GM08714 (cell line): Measurements from ENCODE around the gene BABAM1.
A peak's percentile ranks its signal among the peaks of the same experiment; 100 is the strongest.
"Not testable (repeated sequence)": the region's sequence is repeated elsewhere in the genome, so short reads cannot be mapped to it uniquely, and the experiment has no call there.

ENCODE experiments used
- H3K4me3 ChIP-seq: fragments of 200-500 bp; sonication (Bioruptor generic); 2 replicates; pipeline ENCODE4 v1.5.1; 2014; ENCODE audit warnings: mild to moderate bottlenecking, low read length, inconsistent platforms
- ZNF274 ChIP-seq: IDR thresholded peaks from 2 replicates; pipeline ENCODE4 v1.6.1; 2012; ENCODE audit warnings: mild to moderate bottlenecking, low read depth, low read length

The BABAM1 gene

GRCh38 chr19:17279436-17279835 is 12.2 kb downstream of the BABAM1 start:
- TF ChIP-seq ZNF274 = no peak
- H3K4me3 ChIP-seq = no peak overlapping the region

- TF ChIP-seq ZNF274 = no peak
- H3K4me3 ChIP-seq = peak within 1 kb of the TSS; percentile 60; the same call in 1 of the 2 replicates
Measured at GRCh38 chr19:17281391-17282304, 14.4 kb downstream of the BABAM1 start, which contains the start of gene ANKLE1. Gene ANKLE1 (plus strand): TSS chr19:17281901. CDS start chr19:17281921, 20 bp downstream.

- no peak for TF ChIP-seq ZNF274
- H3K4me3 ChIP-seq = peak overlapping the region; percentile 60; the same call in 1 of the 2 replicates
Measured at GRCh38 chr19:17282488-17283125, 15.4 kb downstream of the BABAM1 start.

GRCh38 chr19:17283504-17283996 is 16.3 kb downstream of the BABAM1 start:
- TF ChIP-seq ZNF274 = no peak
- no peak overlapping the region for H3K4me3 ChIP-seq

GRCh38 chr19:17285415-17286135 is 18.3 kb downstream of the BABAM1 start:
- no peak for TF ChIP-seq ZNF274
- H3K4me3 ChIP-seq = no peak overlapping the region

GRCh38 chr19:17286263-17286662 is 19.0 kb downstream of the BABAM1 start:
- H3K4me3 ChIP-seq = no peak overlapping the region
- no peak for TF ChIP-seq ZNF274

GRCh38 chr19:17286752-17287151 is 19.5 kb downstream of the BABAM1 start:
- no peak for TF ChIP-seq ZNF274
- no peak overlapping the region for H3K4me3 ChIP-seq

- no peak for TF ChIP-seq ZNF274
- H3K4me3 ChIP-seq = no peak overlapping the region
Measured at GRCh38 chr19:17289489-17289888, 22.2 kb downstream of the BABAM1 start.

- peak overlapping the region; percentile 61; the same call in 1 of the 2 replicates for H3K4me3 ChIP-seq
- TF ChIP-seq ZNF274 = no peak
Measured at GRCh38 chr19:17292301-17293074, 25.2 kb downstream of the BABAM1 start.

- no peak for TF ChIP-seq ZNF274
- no peak overlapping the region for H3K4me3 ChIP-seq
Measured at GRCh38 chr19:17293605-17294004, 26.4 kb downstream of the BABAM1 start.

GRCh38 chr19:17294051-17294891 is 27.0 kb downstream of the BABAM1 start:
- no peak overlapping the region for H3K4me3 ChIP-seq

GRCh38 chr19:17295551-17295950 is 28.3 kb downstream of the BABAM1 start:
- H3K4me3 ChIP-seq = not testable (repeated sequence)

More at GRCh38 chr19:17294051-17294891, 27.0 kb downstream of the BABAM1 start:
- no peak for TF ChIP-seq ZNF274

GRCh38 chr19:17296273-17296672 is 29.0 kb downstream of the BABAM1 start:
- no peak for TF ChIP-seq ZNF274
- no peak overlapping the region for H3K4me3 ChIP-seq
